Suppressor macrophage treated with lipopolysaccharide for 1 hour (primary cell): ENCODE results near the gene PIGM.

Experiments used
- DNase-seq, 3 donors: peaks; one replicate each; pipeline ENCODE4 v3.0.0-alpha.2; 2020 to 2022

PIGM gene

DNA sequence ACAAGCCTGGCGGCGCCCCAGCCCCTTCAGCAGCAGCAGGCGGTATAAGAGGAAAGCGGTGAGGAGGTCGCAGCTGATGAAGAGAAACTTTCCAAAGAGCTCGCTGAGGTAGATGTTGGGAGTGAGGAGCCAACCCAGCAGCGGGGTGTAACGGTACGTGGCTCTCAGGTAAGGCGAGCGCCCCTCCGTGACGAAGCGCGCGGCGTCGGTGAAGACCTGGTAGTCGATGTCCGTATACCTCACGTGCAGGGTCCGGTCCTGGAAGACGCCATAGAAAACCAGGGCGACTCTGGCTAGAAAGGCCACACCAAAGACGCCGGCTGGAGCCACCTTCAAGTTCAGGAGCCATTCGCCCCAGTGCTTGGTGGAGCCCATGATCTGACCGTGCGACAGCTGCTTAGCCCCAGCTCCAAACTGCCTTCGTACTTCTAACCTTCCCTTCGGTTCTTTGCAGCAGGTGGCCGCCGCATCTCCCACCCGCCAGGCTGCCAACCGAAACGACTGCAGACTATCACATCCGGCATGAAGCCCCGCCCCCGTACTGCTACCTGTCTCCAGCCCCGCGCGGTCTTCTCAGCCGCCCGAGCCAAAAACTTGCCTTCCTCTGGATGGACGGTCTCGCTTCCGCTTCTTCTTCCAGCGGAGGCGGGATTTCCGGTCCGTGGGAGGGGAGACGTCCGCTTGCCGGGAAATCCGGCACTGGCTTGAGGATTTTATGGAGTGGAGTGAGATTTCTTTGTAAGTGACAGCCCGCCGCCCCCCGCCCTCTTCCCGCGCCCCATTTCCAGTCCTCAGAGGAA is at the start of gene PIGM:
PIGM (minus strand) TSS at position 626 of the 800 bp plus-strand sequence; CDS start at position 375, 251 bp downstream.
- peak; percentile 93 to 95 (median 94) for DNase-seq

DNA sequence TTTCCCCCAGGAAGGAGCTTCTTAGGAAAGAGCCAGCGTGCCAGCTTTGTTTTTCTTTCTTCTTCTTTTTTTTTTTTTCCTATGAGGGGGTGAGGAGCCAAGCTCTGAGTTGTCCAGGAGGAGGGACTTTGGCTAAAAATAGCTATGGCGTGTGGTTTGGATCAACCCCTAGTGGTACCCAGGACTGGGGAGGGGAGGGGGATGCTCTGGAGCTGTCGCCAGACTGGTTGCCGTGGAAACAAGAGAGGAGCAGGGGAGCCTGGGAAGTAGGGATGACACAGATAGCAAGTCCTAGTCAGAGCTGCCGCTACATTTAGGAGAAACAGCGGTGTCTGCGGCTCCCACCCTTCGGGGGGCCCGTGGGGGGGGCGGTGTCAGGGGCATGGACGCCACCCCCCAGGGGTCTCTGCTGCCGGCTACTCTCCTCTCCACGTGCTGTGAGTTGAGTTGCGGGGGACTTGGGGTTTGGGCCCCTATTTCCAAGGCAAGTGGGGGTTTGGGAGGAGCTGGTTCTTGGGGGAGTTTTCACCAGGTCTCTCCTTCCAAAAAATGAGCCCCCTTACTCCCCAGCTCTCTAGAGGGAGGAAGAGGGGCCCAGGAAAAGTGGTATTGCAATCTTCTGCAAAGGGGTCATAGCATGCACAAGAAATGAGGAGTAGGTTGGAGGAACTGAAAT is 49.6 kb upstream of the PIGM start, which contains the start of gene KCNJ9:
KCNJ9 (plus strand) TSS at position 278 of the 676 bp plus-strand sequence. CDS start 2,493 bp downstream, outside the sequence.
- peak; percentile 23 to 37 (median 29) for DNase-seq

DNA sequence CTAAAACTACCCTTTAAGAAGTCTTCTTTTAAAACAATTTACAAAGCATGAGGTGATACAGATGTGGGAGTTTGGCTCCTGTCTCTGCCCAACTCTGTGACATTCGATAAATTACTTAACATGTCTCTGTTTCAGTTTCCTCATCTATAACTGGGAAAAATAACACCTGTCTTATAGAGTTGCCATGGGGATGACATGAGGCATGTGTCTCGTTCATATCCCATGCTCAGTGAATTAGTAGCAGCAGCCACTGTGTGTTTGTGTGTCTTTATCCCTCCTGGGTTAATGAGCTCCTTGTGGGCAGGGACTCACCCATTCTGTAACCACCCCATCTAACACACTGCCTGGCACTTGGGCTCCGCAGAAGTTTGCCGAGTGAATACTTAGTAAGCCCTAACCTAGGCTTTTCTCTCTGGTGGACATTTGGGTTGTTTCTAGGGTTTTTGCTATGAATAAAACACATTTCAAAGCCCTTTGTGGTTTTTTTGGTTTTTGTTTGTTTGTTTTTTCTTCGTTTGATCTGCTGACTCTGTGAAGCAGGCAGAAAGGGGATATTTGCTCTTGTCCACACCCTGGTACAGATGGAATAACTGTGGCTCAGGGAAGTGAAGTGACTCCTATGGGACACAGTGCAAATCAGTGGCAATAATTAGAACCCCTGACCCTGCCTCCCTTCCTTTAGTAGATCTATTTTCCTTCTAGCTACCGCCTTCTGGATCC is 48.8 kb upstream of the PIGM start:
- DNase-seq, result no peak

DNA sequence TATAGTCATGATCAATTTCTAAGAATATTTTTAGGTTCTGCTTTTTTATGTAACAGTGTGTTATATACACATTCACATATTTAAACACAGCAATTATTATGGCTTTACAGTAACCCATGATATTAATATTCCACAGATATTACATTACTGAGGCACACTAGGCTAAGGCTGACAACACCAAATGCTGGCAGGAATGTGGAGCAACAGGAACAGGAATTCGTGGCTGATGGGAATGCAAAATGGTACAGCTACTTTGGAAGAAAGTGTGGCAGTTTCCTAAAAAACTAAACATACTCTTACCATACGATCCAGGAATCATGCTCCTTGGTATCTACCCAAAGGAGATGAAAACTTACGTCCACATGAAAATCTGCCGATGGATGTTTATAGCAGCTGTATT is 47.7 kb upstream of the PIGM start:
- DNase-seq, result no peak

DNA sequence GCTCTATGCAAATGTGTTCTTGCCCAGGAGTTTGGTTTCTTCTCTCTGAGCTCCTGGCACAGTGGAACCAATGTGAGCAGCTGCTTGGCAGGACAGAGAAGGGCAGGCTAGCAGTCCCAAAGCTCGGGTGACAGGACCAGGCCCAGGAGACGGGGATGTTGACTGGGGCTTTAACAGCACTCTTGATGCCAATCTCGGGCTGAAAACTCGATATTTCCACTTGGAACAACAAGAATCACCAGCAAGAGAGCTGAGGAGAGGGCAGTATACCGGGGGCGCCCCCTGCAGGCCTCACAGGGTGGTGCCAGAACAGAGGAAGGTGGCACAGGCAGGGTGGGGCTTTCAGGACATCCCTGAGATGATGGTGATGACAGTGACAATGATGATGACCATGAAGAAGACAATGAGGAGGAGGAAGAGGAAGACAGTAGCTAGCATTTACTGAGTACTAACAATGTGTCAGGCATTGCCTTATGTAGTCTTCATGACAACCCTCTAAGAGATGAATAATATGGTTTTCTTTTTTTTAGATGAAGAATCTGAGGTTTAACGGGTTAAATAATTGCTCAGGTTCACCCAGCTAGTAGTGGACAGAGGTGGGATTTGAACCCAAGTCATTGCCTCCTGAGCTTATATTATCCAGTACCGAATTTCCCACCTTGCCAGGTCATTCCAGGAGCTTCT is 46.9 kb upstream of the PIGM start:
- peak; percentile 70 to 81 (median 70) for DNase-seq

DNA sequence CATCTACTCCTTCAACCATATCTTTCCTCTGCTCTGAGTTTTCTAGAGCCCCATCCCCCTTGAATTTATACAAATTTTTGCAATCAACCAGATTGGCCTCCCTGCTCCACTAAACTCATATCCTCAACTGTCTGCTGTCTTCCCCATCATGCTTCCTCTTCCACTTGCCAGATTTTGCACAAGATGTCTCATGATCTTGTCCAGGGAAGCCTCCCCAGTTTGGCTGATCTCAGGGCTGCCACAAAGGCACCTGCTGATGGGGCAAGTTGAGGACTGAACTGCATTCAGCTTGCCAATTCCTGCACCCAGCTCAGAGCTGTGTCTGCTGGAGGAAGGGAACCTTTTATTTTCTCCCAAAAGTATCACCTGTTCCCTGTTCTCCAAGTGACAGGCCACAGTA is 45.7 kb upstream of the PIGM start:
- DNase-seq, result peak; percentile 70 to 71 (median 71)

DNA sequence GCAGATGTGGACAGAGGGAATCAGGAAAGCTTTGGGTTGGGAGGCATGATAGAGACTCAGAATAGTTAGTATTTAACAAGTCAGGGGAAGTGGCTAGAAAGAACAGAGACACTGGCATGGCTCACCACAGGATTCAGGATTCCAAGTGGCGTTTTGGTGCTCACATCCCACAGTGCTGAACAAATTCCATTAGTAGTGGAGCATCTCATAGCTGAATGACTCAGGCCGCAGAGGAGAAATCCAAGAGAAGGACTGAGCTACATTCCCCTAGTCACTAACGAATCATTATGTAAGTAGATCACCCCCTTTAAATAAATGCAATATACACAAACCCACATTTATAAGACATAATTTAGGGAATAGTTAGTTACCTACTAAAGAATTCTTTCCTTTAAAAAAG is 44.5 kb upstream of the PIGM start:
- peak; percentile 31 to 49 (median 42) for DNase-seq

DNA sequence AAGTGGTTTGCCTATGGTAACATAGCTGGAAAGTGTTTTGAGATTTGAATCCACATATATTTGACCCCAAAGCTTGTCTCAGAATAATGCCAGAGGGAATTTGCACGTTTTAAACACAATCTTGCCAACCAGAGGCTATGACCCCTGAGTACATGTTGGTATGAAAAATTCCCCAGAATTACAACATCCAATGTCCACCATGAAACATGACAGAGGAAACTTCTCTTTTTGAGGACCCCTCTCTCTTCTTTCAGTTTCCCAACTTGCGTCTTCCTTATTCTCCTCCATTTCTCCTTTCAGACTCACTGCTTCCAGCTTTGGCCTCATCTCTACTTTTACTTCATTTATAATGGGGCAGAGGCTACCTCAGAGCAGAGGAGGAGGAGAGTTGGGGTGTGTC is 44.0 kb upstream of the PIGM start:
- peak; percentile 75 to 92 (median 88) for DNase-seq

DNA sequence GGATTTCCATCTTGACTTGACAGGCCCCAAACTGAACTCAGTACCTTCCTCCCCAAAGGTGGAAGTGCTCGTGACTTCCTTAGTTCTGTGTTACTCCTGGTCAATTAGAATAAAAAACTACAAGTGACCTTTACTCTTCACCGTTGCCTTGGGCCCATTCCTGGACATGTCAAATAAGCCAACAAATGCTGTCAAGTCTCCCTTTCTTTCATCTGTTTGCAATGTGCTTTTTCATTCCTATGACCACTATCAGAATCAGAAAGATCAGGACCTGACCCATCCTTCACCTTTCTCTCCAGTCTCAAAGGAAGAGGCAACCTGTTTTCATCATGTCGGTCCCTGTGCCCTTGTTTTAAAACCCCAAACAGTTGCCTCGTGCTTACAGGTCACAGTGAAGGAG is 43.1 kb upstream of the PIGM start:
- DNase-seq, result no peak

DNA sequence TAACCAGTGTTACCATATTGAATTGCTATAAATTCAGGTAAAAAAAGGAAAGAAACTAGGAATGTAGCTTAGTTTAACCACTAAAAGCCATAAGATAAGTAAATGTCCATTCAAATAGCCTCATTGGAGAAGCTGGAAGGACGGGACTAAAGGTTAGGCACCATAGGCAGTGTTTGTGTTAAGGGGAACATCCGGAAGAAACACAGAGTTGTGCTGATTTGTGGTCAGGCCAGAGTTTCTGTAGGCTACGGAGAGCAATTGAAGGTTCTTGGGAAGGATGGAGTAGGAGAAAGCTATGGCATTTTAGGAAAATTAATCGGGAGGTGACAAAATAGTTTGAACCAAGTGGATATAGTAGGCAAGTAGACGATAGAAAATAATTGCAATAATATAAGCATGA is 39.5 kb upstream of the PIGM start:
- DNase-seq, result no peak

DNA sequence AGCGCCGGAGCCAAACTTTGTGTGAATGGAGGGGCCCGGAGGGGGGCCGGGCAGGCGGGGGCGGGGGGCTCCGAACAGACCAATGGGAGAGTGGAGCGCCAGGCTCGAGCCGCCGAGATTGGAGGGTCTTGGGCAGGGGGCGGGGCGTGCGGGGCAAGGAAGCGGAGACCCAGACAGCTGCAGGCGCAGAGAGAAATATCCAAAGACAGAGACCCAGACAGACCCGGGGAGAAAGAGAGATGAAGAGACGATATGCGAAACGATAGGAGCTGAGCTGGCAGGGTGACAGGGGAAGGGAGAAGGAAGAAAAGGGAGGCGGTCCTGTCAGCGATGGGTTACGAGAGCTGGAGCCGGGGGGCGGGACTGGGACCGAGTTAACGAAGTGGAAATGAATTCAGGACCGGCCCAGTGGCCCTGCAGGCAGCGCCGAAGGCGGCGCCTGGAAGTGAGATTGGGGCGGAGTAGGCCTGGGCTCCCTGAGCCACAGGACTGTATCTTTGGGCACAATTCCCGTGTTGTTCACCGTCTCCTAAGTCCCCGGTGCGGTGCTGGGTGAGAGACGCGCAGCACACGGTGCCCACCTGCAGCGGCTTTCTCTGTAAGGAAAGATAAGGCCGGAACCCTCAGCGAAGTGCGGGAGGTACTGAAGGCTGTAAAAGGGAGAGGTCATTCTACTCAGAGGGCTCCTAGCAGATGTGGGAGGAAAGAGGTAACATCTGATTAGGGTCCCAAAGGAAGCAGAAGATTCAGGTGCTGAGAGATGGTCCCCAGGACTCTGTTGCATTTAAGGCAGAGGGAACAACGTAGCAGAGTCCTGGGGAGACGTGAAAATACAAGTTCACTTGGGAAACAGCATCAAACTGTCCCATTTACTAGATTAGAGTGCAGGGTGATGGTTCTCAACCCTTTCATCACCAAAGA is 38.7 kb upstream of the PIGM start:
- DNase-seq, result peak; percentile 68 to 84 (median 70)

DNA sequence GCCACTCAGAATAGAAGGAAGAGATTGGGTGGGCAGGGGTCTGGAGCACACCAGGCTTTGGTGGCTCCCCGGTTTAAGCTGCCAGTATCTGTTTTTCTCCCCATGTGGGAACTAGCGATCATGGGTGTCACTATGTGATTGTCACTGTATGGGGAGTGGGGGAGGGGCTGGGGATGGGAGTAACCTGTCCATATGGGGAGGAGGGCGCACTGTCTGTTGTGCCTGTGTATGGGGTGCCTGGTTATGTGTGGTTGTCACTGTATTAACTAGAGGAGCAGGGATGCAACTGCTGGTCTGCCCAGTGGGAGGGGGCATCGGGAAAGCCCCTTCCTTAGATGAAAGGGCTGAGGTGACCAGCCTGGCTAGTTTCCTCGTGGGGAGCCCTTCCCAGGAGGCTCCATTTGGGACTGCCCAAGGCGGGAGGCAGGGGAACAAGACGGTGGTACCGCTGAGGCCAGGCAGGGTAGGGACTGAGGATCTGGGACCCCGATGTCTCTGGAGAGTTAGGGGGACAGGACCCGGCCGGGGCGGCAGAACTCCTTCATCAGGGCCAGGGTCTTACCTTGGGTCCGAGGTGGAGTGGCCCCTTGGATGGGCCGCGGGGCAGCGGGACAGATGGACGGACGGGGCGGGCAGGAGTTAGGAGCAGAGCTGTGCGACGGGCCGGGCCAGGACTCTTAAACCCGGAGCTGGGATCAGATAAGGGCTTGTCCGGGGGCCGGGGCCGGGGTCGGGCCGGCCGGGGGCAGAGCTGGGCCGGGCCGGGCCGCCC is 37.9 kb upstream of the PIGM start, which contains the start of gene KCNJ10:
KCNJ10 (minus strand) TSS at position 701 of the 772 bp plus-strand sequence. CDS start 27,628 bp downstream, outside the sequence.
- no peak for DNase-seq

DNA sequence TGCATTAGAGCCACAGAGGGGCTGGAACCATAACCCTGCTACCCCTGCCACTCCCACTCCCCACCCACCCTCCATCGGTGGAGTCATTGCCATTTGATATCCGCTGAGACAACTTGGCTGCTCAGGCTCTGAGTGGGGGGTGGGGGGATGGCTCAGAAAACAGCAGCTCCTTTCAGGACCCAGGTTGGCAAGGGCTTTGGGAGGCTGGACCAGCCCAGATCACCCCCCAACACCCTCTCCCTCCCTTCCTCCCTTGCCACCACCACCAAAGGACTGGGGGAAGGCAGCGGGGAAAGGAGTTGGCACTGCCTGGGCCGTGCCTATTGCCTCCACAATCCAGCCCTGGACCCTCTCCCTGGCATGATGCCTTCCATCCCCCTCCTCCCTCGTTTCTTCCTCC is 36.4 kb upstream of the PIGM start:
- DNase-seq, result no peak

DNA sequence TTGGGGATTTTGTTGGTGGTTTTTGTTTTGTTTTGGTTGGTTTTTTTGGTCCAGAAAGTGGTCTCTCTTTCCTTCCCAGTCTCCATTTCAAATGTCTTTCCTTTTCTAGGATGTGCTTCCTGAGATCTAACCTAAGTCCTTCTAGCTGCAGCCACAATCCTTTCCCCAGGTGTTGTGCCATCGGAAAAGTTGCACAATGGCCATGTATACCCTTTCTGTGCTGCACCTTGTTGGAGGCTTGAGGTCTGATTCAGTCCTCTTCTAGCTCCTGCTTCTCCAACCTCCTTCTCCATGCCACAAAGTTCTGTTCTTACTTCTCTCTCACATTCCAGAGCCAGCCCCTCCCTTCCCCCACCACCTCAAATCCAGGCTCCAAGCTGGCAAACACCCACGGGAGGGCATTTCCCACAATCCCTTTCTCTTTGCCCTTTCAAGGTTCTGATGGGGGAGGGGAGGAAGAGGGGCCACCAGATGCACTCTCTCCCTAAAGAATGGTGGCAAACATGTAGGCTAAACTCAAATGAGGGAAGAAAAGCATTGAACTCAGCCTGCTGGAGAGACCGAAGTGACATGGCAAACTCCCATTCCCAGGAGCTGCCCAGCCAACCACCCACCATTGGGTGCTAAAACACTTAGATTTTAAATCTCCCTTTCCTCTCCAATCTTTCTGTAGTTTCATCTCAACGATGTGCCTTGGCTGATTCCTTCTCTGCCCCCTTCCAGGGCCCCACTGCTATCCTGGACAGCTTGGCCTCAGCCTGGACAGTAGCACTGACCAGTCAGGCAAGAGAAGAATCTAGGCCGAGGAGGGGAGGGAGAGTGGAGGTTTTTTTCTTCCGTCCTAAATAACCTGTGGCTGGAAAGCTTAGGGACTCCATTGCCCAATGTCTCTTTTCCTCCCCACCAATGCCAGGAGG is 35.3 kb upstream of the PIGM start:
- no peak for DNase-seq

DNA sequence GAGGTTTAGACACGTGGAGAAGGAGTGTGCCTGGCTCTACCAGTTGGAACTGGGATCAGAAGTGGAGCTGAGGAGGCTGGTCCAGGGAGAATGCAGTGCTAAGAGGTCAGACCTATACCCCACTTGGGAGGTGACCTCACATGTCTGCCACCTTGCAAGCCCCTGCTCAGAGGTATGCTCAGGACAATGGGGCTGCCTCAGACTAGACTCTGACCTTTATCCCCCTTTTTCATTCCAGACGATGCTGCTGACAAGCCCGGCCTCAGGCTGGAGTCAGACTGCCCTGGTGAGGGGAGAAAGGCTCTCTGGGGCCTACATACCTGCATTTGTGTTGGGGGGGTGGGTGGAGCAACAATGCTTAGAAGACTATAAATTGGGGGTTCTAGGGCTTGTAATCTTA is 33.0 kb upstream of the PIGM start:
- no peak for DNase-seq

DNA sequence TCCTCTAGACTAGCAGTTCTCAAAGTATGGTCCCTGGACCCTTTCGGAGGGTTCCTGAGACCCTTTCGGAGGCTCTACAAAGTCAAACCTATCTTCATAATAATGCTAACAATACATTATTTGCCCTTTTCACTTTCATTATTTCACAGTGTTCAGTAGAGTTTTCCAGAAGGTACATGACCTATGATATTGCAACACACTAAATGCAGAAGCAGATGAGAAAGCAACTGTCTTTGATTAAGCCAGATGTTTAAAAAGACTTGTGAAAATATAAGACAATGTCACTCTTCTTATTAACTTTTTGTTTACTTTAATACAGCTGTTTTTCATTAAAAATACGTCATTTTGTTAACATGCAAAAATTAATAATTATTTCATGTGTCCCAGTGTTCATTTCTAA is 32.4 kb upstream of the PIGM start:
- DNase-seq, result peak in 1 of 3 donors; percentile 29

DNA sequence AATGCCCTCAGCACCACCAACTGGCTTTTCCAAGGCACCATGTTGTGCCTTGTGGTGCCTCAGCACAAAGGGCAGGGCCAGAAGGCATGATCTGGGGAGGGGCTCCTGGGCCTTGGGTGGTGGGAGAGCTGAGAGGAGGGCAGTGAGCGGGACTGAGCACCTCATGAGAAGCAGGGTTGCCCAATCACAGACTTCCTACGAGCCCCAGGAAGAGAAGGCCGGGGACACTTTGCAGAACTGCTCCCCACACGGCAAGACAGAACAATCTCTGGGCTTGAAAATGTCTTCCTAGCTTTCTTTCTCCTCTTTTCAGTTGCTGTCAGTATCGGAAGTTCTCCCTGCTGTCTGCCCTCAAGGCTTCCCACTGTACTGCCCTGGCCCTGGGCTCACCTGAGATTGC is 31.4 kb upstream of the PIGM start:
- DNase-seq, result peak in 2 of 3 donors; percentile 35 to 38

DNA sequence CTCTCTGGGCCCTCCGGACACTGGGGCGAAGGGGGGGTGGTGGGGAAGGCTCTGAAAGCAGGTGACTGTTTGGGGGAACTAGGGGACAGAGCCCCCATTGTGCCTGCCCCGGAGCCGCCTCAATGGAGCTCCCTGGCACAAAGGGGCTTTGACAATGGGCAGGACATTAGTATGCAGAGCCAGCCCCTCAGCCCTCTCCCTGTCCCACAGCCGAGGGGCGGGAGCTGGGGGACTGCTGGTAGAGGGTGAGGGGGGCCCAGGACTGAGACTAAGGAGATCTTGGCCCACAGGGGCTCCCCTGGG is 30.4 kb upstream of the PIGM start:
- no peak for DNase-seq

DNA sequence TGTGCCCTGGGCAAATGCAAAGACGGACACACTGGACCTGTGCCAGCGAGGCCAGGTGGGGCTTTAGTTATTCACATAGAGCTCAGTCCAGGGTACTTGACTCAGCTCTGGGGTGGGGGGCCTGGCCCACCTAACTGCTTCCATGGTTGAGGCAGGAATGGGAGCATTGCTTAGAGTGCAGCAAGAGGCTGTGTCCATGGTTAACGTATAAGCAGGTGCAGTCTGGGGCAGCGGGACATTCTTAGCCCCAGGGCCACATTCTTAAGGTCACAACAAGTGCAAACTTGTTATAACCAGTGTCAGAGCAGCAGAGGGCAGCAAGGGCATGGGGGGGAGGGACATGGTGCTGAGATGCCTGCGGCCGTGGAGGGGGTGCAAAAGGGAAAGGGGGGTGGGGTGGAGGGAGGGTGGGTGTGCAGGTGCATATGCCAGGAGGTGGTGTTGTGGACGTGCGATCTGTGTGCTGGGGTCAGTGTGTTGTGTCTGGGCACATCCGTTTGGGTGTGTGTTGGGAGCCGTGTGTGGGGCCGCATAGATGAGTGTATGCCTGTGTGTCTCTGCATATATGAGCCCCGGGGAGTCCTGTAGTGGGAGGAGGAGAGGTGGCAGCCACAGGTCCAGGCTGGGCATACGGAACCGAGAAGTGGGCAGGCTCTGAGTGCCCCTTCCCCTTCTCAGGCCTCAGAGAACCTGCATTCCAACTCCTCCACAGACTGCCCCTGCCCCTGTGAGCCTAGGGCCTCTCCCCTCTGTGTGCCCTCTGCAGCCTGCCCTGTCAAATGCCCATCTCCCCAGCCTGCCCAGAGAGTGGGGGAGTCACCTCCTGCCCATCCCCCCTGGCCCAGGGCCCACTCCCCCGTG is 29.8 kb upstream of the PIGM start:
- DNase-seq, result no peak
